GM18951 (cell line): Measurements from ENCODE around the gene TCEAL1.
"Not testable (repeated sequence)": the region's sequence is repeated elsewhere in the genome, so short reads cannot be mapped to it uniquely, and the experiment has no call there.

Source experiments
- POLR2A ChIP-seq: IDR thresholded peaks from 4 replicates; pipeline ENCODE4 v1.6.1; 2011; ENCODE audit warnings: mild to moderate bottlenecking; ENCODE audit not compliant: insufficient read length, insufficient read depth; ENCODE audit errors: extremely low read depth
- in situ Hi-C: fragments of 300-500 bp; cut with MboI; formaldehyde crosslinking; loops from one replicate; pipeline ENCODE4 v1.12.0; 2022; ENCODE audit warnings: low sequenced_read_pairs, mixed read lengths, inconsistent platforms; ENCODE audit not compliant: unreplicated experiment

The TCEAL1 gene

DNA sequence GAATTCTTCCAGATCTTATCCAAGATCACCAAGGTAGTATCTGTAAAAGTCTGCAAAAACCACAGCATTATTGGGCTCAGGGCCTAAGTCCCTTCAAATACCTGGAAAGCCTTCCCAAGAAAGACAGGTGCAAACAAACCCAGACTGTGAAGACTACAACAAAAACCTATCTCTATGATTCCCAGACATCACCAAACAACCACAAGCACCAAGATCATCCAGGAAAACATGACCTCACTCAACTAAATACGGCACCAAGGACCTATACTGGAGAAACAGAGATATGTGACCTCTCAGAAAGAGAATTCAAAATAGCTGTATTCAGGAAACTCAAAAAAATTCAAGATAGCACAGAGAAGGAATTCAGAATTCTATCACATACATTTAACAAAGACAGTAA lies 15.3 kb downstream of the TCEAL1 start:
- no peak for TF ChIP-seq POLR2A
- in situ Hi-C loops, result no loop called here

DNA sequence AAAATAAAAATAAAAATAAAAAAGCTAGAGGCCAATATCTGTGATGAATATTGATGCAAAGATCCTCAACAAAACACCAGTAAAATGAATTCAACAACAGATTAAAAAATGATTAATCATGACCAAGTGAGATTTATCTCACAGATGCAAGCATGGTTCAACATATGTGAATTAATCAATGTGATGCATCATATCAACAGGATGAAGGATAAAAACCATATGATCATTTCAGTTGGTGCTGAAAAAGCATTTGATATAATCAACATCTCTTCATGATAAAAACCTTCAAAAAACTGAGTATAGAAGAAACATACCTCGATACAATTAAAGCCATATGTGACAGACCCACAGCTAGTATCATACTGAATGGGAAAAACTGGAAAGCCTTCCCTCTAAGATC lies 18.9 kb downstream of the TCEAL1 start:
- in situ Hi-C loops, result no loop called here
- no peak for TF ChIP-seq POLR2A

DNA sequence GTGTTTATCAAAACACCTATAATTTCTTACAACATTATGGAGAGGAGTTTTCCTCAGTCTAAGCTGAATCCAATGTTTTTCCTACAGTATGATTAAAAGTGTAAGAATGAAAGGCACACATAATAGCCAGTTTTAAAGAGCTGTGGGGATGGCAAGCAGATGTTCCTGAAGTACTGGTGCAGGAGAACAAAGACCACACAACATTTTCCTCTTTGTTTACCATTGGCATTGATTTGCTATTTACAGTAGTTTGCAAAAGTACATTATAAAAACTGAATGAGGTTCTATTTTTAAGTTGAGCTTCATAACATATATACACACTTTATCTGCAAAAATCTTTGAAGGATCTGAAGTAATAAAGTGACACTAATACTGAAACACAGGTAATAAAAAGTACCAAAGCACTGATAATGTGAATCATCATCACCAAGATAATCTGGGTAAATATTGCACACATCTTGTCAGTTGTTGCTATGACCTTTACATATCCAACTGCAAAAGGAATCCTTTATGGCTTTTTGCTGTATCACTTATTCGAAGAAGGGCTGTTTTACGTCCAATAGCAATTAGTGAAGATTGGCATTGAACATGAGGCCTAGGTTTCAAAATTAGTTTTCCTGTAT lies 22.5 kb downstream of the TCEAL1 start:
- TF ChIP-seq POLR2A, result no peak
- in situ Hi-C loops, result no loop called here

DNA sequence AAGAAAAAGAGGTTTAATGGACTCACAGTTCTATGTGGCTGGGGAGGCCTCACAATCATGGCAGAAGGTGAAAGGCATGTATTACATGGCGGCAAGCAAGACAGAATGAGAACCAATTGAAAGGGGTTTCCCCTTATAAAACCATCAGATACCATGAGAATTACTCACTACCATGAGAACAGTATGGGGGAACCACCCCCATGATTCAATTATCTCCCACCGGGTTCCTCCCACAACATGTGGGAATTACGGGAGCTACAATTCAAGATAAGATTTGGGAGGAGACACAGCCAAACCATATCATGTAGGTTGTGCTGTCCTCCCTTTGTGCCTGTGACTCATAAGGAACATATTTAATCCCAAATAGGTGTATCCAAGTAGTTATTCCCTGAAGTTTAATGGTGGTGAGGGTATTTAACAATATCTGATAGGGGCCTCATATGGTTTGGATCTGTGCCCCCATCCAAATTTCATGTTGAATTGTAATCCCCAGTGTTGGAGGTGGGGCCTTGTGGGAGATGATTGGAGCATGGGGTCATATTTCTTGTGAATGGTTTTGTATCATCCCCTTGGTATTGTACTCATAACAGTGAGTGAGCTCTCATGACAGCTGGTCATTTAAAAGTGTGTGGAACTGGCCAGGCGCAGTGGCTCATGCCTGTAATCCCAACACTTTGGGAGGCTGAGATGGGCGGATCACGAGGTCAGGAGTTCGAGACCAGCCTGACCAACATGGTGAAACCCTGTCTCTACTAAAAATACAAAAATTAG lies 26.6 kb downstream of the TCEAL1 start:
- in situ Hi-C loops, result not testable (repeated sequence)

DNA sequence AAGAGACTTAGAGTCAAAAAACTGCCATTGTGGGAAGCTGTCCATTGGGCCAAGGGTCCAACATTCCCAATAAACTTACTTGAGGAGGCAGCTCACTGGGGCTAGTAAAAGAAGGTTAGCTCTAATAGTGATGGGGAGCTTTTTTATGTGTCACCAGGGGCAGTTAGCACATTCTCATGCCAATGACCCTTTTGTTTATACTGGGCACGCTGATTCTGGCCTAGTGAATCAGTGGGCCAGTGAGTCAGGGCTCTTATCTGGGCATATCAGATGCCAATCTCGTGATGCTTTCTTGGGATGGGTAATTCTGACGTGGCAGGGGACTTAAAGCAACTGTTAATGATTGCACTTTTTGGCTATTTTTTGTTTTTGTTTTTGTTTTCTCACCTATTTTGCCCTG lies 27.8 kb downstream of the TCEAL1 start:
- no peak for TF ChIP-seq POLR2A
- in situ Hi-C loops, result no loop called here

DNA sequence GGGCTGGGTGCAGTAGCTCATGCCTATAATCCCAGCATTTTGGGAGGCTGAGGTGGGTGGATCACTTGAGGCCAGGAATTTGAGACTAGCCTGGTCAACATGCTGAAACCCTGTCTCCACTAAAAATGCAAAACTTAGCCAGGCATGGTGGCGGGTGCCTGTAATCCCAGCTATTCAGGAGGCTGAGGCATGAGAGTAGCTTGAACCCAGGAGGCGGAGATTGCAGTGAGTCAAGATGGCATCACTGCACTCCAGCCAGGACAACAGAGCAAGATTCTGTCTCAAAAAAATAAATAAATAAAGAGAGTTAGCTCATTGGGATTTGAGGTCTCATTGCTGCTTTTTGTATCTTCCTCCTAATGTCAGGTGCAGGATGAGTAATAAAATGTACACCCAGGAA lies 28.3 kb downstream of the TCEAL1 start:
- in situ Hi-C loops, result not testable (repeated sequence)

DNA sequence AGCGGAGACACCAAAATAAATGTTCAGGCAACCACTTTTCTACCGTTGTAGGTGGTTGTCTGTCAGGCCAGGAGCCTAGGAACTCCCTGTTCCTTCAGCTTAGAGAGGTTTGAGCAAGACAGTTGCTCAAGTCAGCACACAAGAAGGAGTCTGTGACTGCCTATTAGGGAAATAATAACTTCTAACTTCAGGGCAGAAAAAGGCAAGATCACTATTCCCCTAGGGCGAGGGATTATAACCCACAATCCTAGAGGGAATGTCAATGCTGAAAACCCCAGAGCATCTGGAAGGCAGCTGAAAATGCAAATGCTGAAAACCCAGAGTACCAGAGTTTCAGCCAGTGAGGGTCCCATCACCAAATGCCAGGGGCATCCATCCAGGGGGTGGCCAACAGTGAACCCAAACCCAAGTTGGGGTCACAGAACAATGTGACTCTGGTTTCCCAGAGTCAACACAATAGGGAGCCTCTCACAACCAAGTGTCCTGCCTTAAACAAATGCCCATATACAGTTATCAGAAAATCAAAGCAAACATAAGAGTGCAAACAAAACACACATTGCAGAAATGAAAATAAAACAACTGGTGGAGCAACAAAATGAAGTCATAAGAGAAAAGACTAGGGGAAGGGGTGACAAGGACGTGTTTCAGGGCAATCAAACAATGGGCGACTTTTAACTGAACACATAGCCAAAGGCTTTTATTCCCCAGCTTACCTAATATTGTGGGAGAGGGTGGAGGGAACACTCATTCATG lies 30.1 kb downstream of the TCEAL1 start:
- in situ Hi-C loops, result no loop called here

DNA sequence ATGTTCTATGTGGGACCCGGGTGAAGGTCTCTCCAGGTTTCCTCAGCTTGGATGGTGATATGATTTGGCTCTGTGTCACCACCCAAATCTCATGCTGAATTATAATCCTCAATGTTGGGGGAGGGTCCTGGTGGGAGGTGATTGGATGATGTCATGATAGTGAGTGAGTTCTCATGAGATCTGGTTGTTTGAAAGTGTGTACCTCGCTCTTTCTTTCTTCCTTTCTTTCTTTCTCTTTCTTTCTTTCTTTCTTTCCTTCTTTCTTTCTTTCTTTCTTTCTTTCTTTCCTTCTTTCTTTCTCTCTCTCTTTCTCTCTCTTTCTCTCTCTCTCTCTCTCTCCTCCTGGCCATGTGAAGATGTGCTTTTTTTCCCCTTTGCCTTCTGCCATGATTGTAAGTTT lies 30.7 kb downstream of the TCEAL1 start:
- in situ Hi-C loops, result not testable (repeated sequence)

More for the DNA sequence above, 30.1 kb downstream of the TCEAL1 start:
- TF ChIP-seq POLR2A, result no peak

DNA sequence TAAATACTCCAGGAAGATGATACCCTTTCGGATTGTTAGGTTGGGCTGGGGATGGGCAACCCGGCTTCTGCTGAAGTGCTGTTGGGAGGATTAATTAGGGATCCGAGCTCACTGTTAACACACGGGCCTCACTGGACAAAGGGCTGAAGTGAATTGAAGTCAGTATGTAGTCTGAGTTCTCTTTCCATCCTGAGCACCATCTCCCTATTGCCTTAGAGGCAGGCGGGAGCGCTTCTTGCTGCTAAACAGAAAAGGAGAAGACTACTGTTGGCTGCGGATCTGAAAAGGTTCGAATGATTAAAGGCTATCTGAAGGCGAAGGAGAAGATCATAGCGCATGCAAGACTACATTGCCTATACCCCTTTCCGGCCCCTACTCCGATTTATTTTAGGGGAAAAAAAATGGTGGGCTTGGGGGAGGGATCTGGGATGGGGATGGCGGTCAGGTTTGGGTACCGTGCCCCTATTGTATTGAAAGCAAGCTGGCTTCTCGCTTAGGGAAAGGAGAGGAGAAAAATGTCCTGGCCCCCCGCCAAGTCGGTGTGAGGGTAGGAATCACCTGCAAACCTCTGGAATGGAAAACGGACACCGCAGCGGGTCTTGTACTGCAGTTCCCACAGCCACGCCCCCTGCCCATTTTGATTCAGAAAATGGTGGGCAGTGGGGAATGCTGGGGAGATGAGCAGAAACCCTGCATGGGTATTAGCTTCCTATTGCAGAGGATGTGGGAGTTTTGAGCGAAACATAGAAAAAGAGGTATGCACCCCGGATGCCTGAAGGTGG lies 35.4 kb downstream of the TCEAL1 start:
- in situ Hi-C loops, result no loop called here
- TF ChIP-seq POLR2A, result no peak

DNA sequence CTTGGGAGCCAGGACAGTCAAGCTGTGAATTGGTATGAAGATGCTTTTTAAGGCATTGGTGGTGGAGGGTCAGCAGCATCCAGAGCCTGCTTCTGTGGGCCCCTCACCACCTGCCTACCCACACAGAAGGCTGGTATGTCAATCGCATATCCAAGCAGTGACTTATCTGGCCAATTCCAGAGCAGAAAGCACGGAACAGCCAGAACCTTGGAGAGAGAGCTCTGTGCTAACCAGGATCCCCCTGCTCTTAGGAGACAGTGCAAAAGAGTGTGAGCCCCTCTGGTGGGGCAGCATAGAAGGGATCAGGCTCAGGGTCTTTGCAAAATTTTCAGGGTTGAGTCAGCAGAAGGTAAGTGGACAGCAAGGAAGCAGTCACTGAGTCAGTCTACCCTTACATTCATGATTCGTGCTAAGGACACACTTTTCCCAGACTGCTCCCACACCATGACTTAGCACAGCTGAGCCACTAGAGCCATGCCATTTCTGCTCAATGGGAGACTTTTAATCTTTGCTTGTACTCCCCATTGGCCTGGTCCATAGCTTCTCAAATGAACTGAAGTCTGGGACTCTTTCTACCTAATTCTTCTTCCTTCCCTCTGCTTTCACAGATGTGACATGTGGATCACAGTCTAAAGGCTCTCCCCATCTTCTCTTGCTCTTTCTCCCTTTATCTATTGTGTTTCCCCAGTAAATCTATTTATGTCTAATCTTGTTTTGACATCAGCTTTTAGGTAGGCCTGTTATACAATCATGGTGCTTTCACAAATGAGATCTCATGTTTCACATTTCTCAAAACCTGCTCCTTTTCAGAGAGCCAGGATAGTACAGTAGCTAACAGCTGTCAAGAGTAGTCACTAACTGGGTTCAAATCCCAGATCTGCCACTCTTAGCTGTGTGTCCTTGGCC lies 37.7 kb downstream of the TCEAL1 start:
- in situ Hi-C loops, result no loop called here
- no peak for TF ChIP-seq POLR2A

DNA sequence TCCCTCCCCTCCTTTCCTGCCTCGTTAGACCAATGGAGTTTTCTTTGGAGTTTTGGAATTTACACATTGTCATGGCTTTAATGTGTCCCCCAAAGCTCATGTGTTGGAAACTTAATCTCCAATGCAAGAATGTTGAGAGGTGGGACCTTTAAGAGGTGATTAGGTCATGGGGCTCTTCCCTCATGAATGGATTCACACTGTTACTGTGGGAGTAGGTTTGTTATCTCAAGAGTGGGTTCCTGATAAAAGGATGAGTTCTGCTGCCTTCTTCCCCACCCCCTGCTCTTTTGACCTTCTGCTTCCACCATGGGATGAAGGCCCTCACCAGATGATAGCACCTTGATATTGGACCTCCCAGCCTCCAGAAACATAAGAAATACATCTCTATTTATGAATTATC lies 41.0 kb downstream of the TCEAL1 start:
- in situ Hi-C loops, result no loop called here
- TF ChIP-seq POLR2A, result no peak
